AG04450 (cell line): ENCODE data around the gene CCDC92B. TPM values are rescaled to one million over a fixed set of nuclear protein-coding genes. Genes with fewer than 3 reads are reported as not detected.

Experiments used
- CTCF ChIA-PET: fragments of 300-600, 350-600 bp; formaldehyde crosslinking; extraction: SDS; loops from one replicate; lab custom pipeline; 2022; ENCODE audit warnings: antibody characterized with exemption, inconsistent platforms; lab: Charles Lee
- POLR2A ChIA-PET: fragments of 350-600 bp; formaldehyde crosslinking; extraction: SDS; loops from one replicate; lab custom pipeline; 2021; ENCODE audit warnings: antibody characterized with exemption, inconsistent platforms; lab: Yijun Ruan, JAX
- DNase-seq: peaks from one replicate; pipeline ENCODE4 v3.0.0-alpha.2; 2011; ENCODE audit warnings: low read depth, low spot score
- H3K27ac ChIP-seq: one replicate; pipeline ENCODE4 v1.5.1; 2012; ENCODE audit warnings: low read depth, low read length, control low read depth
- H3K27me3 ChIP-seq: one replicate; pipeline ENCODE4 v1.6.0; 2012; ENCODE audit warnings: low read length; ENCODE audit not compliant: control insufficient read depth, insufficient read depth
- H3K4me3 ChIP-seq: 2 replicates; pipeline ENCODE4 v1.5.1; 2011; ENCODE audit warnings: mild to moderate bottlenecking, low read depth, low read length, control low read depth
- H3K9me3 ChIP-seq: 2 replicates; pipeline ENCODE4 v1.5.1; 2012; ENCODE audit warnings: low read length; ENCODE audit not compliant: control insufficient read depth, insufficient read depth
- polyA plus RNA-seq: library from polyadenylated mRNA; depleted of rRNA; stranded (reverse); fragments of >200 nt; gene quantifications from 2 replicates; pipeline ENCODE4 v1.2.3, GENCODE V29; 2011
- TF ChIP-seq, protein P1 (sequence below): IDR thresholded peaks from 2 replicates; pipeline ENCODE4 v1.5.1; 2011; ENCODE audit warnings: low read depth, low read length, control low read depth, inconsistent platforms

CCDC92B gene
- polyA plus RNA-seq, 1 experiment, result not detected

GRCh38 chr17:2737693-2738092 is 11.8 kb downstream of the CCDC92B start:
- POLR2A ChIA-PET, result no interaction called here
- H3K9me3 ChIP-seq, result no peaks in the 10 kb centered on the region
- DNase-seq, result no peak
- CTCF ChIA-PET, result no interaction called here
- H3K27ac ChIP-seq, result no peak overlapping the region
- TF ChIP-seq, protein P1, sequence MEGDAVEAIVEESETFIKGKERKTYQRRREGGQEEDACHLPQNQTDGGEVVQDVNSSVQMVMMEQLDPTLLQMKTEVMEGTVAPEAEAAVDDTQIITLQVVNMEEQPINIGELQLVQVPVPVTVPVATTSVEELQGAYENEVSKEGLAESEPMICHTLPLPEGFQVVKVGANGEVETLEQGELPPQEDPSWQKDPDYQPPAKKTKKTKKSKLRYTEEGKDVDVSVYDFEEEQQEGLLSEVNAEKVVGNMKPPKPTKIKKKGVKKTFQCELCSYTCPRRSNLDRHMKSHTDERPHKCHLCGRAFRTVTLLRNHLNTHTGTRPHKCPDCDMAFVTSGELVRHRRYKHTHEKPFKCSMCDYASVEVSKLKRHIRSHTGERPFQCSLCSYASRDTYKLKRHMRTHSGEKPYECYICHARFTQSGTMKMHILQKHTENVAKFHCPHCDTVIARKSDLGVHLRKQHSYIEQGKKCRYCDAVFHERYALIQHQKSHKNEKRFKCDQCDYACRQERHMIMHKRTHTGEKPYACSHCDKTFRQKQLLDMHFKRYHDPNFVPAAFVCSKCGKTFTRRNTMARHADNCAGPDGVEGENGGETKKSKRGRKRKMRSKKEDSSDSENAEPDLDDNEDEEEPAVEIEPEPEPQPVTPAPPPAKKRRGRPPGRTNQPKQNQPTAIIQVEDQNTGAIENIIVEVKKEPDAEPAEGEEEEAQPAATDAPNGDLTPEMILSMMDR, result no peak
- no peak overlapping the region for H3K4me3 ChIP-seq
- H3K27me3 ChIP-seq, result no peaks in the 10 kb centered on the region

DNA sequence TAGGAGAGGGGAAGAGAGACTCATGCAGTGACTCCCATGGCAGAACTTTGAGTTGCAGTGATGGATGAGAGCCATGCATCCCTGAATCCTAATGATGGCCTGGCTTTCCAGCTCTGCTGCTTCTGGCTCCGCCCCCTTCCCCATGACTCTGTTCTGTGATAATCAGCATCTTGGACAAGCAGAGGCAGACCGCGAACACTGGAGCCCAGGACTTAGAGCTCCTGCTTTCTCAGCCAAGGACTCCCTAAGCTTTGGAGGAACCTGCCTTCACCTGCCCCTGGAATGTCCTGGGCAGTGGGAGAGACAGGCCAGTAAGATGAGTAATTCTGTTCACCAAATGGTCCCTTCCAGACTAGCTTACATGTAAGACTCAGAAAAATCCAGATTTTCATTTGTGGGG is 12.5 kb downstream of the CCDC92B start:
- ChIA-PET CTCF (no interaction called here), POLR2A (no interaction called here)
- H3K27me3 ChIP-seq, result no peaks in the 10 kb centered on the region
- TF ChIP-seq, protein P1, result no peak
- no peak overlapping the region for H3K27ac ChIP-seq
- no peak overlapping the region for H3K4me3 ChIP-seq
- no peak for DNase-seq
- H3K9me3 ChIP-seq, result no peaks in the 10 kb centered on the region

DNA sequence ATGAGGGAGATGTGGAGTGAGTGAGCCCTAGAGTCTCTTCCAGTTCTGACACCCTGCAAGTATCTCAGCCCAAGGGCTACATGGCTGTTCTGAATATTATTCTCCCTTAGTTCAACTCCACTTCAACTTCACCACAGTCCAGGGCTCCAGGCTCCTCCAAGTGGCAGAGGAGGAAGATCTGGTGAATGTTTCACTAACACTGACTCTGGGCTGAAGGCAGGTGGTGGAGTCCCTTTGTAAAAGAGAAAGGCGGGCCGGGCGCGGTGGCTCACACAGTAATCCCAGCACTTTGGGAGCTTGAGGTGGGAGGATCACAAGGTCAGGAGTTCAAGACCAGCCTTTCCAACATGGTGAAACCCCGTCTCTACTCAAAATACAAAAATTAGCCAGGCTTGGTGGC is 13.6 kb downstream of the CCDC92B start:
- Histone ChIP-seq H3K4me3 (no peak overlapping the region), H3K9me3 (no peaks in the 10 kb centered on the region), H3K27me3 (no peaks in the 10 kb centered on the region), H3K27ac (no peak overlapping the region)
- CTCF ChIA-PET, result no interaction called here
- no peak for DNase-seq
- POLR2A ChIA-PET, result no interaction called here
- TF ChIP-seq, protein P1, result no peak

DNA sequence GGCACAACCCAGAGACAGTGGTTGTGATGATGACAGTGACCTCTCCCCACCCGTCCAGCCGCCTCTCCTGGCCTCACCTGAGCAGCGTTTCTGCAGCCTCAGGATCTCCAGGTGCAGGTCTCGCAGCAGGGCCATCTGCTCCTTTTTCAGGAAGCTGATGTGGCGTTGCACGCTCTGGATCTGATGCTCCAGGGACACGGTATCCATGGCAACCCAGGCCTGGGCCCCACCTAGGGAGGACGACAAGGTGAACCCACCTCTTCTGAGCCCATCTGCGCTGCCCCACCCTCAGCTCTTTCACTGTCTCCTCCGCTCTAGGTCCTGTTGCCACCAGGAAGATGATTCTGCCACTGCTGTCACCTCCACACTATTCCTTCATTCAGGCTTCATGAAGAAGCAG is 14.5 kb downstream of the CCDC92B start:
- peaks cover 5% of the 10 kb centered on the region for H3K27me3 ChIP-seq
- TF ChIP-seq, protein P1, result no peak
- H3K9me3 ChIP-seq, result no peaks in the 10 kb centered on the region
- no peak for DNase-seq
- ChIA-PET POLR2A (no interaction called here), CTCF (no interaction called here)
- H3K4me3 ChIP-seq, result no peak overlapping the region
- H3K27ac ChIP-seq, result no peak overlapping the region

GRCh38 chr17:2731807-2732206 is 17.6 kb downstream of the CCDC92B start:
- TF ChIP-seq, protein P1, result no peak
- DNase-seq, result no peak
- Histone ChIP-seq H3K27me3 (peaks cover 6% of the 10 kb centered on the region), H3K4me3 (no peak overlapping the region), H3K27ac (no peak overlapping the region), H3K9me3 (no peaks in the 10 kb centered on the region)
- POLR2A ChIA-PET, result no interaction called here
- CTCF ChIA-PET, result no interaction called here
